T-helper 1 cell treated with Interleukin-12 subunit alpha and Interleukin-12 subunit beta and Interleukin-4 antibody, amounts not matched to agents 30 ng/mL and 1 ng/mL, for 36 hours (primary cell): ENCODE measurements around the gene SYAP1. TPM values are rescaled to one million over a fixed set of nuclear protein-coding genes. Genes with fewer than 3 reads are reported as not detected.

Source experiments
- intact Hi-C: fragments of 100-400 bp; cut with micrococcal nuclease; formaldehyde crosslinking; loops from one replicate; pipeline ENCODE4 v1.15.1; 2024
- total RNA-seq: library from RNA; stranded (reverse); gene quantifications from 2 replicates; pipeline ENCODE4 v1.2.3, GENCODE V29; 2022

Gene SYAP1, protein sequence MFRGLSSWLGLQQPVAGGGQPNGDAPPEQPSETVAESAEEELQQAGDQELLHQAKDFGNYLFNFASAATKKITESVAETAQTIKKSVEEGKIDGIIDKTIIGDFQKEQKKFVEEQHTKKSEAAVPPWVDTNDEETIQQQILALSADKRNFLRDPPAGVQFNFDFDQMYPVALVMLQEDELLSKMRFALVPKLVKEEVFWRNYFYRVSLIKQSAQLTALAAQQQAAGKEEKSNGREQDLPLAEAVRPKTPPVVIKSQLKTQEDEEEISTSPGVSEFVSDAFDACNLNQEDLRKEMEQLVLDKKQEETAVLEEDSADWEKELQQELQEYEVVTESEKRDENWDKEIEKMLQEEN
- total RNA-seq: 16.2 and 17.5 TPM in 2 replicates

DNA sequence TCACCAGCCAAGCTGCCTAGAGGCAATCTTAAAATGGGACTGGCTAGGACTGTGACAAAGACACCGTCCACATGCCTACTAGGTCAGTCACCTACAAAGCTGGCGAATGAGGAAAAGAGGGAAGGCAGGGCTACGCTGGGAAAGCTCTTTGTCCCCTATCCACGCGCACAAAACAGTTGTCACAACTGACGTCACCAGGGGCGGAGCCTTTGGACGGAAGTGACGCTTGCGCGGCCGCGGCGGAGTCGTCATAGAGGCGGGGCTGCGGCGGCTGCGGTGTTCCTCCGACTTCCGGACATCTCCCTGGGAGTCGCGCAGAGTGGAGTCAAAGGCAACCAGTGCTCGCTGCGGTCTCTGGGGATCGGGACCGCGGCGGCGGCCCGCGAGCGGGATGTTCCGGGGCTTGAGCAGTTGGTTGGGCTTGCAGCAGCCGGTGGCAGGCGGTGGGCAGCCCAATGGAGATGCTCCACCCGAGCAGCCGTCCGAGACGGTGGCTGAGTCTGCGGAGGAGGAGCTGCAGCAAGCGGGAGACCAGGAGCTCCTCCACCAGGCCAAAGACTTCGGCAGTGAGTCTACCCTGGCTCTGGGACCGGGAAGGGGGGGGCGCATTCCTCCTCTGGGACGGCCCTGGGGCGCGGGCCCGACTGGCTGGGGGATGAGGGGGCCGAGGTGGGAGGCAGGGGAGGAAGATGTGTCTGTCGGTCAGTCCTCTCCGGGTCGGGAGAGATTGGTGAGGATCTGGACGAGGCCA lies at the start of gene SYAP1:
TSS of gene SYAP1 (plus strand) at position 279 of the 751 bp plus-strand sequence. CDS start at position 392, 113 bp downstream.
- intact Hi-C loops: loop anchor here (1.0 to 5.0 kb wide), 10 partner anchors 67 to 1847 kb away; partner anchors contain the start of genes AP1S2, CA5B, FANCB and MOSPD2

DNA sequence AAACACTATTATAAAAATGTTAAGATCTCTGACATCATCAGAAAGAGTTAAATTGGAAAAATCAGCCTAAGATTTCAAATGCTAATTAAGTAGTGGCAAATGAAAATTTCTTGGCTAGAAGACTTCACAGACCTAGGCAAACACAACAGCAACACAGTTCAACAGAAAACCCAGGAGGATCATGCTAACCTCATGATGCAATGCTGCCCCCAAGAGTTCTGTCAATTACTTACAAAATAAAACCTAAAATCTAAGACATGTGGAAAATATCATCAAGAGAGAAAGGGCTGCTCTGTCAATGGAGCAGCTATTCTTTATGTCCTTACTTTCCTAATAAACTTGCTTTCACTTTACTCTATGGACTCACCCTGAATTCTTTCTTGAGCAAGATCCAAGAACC lies 48.4 kb upstream of the SYAP1 start:
- intact Hi-C loops: loop anchor here (1.0 to 10.0 kb wide), 6 partner anchors 226 to 984 kb away; partner anchors contain the start of gene GRPR

DNA sequence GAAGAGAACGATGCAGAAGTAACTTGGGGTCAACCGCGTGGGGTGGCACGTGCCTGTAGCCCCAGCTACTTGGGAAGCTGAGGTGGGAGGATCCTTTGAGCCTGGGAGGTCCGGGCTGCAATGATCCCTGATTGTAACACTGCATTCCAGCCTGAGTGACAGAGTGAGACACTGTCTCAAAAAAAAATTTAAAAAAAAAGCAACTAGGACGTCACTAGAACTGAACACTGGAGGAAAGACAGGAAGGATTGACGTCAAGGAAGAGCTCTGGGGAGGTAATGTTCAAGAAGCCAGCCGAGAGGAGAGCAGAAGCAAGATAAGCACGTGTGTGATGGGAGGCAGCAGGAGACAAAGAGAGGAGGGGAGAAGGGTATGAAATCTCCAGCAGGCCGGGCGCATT lies 40.7 kb upstream of the SYAP1 start:
- intact Hi-C loops: loop anchor here (10.0 kb wide), 1 partner anchor 404 kb away; no protein-coding TSS in a partner anchor

DNA sequence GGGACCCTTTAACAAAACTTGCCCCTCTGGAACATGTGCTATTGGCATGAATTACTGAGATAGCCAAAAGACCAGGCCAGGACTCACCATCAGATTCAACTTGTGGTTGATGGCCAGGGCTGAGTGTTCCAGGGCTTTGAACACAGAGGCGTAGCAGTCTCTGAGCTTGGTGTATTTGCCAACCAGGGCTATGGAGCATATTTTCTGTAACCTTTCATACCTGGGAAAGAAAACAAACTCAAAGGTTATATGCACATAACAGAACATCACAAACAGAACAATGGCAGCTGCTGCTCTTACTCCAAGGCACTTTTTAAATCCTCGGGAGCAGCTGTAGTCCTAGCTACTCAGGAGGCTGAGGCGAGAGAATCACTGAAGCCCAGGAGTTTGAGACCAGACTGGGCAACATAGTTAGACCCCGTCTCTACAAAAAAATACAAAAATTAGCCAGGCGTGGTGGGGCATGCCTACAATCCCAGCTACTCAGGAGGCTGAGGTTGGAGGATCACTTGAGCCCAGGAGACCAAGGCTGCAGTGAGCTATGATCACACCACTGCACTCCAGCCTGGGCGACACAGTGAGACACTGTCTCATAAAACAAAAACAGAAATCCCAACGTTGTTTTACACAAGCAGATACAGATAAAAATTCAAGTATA lies 36.3 kb upstream of the SYAP1 start:
- intact Hi-C loops: no loop called here

DNA sequence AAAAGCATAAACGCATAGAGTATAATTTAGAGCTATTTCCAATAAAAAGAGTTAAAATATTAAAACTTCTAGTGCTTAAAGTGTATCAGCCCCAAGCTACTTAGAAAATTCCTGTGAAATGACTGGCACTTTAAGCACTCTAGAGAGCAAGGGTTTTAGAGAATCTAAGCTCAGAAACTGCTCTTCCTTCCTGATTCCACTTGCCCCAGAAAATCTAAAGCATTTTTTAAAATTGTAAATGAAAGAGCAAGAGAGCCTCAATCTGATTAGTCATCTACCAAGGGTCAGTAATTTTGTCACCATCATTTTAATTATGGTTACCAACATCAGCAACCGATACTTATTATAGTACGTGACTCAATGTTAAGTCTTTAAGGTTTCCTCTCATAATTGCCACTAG lies 31.9 kb upstream of the SYAP1 start:
- intact Hi-C loops: no loop called here

DNA sequence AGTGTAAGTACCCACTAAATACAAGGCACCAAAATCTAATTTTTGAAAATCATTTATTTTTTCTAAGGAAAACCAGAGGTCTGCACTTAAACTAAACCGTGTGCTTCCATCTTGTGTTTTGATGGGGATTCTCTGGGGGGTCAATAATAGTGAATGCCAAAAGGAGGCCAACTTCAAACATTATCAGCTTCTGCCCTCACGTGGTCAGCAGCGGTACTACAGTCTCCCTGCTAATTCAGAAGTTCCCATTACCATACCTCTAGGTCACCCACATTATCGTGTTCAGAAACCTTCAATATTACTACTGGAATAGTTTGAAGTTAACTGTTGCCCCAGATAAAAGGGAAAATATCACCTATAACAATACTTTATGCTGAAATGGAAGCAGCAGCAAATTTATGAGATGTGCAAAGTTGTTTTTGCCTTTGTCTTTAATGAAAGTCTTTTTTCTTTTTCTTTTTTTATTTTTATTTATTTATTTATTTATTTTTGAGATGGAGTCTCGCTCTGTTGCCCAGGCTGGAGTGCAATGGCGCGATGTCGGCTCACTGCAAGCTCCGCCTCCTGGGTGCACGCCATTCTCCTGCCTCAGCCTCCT lies 24.2 kb upstream of the SYAP1 start:
- intact Hi-C loops: loop anchor here (1.0 to 10.0 kb wide), 9 partner anchors 17 to 1224 kb away; partner anchors contain the start of genes AP1S2, CTPS2, GRPR and PIR

DNA sequence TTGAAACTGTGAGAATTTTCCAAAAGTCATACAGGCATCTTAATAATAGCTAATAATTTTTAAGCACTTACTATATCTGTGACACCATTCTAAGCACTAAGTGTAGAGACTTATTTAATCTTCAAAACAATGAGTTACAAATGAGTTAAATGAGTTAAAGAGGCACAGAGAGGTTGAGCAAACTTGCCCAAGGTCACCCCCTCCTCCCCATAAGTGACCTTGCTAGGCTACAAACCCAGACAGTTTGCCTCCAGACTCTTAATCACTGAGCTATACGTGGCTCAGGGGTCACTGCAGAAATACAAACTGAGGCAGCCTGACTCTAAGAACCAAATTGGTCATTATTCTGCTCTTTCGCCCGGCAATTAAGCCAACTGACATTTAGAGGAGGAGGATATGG lies 22.5 kb upstream of the SYAP1 start:
- intact Hi-C loops: loop anchor here (10.0 kb wide), 1 partner anchor 1202 kb away; the partner anchor contains the start of gene PIR

DNA sequence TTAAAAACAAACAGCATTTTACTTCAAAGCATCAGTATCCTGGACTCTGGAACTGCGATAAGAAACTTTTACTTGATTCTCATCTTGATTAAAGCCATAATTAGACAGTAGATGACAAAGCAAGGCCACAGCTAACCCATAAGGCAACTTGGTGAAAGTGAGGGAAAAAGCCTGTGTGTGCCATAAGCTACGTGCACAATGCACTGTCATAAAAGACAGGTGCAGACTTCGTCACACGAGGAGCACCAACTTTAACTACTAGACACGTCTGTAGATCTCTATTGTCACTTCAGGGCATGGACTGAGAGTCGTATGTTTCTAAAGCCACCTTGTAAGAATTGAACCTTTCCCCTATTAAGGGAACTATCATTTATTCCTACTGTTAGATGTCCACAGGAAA lies 20.0 kb upstream of the SYAP1 start:
- intact Hi-C loops: loop anchor here (10.0 kb wide), 1 partner anchor 1205 kb away; the partner anchor contains the start of gene PIR

DNA sequence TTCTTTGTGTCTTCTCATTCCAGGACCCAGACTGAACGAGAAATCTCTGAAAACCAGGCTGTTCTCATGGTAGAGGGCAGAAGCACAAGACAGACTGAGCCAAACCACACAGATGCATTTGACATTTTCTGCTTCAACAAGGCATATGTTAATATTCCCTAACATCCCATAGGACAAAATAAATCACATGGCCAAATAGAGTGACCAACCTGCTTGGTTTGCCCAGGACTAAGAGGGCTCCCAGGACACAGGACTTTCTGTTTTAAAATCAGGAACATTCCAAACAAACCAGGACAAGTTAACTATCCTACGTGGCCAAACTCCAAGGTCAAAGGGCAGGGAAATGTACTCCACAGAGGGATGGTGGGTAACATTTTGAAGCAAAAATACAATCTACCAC lies 18.7 kb upstream of the SYAP1 start:
- intact Hi-C loops: no loop called here

DNA sequence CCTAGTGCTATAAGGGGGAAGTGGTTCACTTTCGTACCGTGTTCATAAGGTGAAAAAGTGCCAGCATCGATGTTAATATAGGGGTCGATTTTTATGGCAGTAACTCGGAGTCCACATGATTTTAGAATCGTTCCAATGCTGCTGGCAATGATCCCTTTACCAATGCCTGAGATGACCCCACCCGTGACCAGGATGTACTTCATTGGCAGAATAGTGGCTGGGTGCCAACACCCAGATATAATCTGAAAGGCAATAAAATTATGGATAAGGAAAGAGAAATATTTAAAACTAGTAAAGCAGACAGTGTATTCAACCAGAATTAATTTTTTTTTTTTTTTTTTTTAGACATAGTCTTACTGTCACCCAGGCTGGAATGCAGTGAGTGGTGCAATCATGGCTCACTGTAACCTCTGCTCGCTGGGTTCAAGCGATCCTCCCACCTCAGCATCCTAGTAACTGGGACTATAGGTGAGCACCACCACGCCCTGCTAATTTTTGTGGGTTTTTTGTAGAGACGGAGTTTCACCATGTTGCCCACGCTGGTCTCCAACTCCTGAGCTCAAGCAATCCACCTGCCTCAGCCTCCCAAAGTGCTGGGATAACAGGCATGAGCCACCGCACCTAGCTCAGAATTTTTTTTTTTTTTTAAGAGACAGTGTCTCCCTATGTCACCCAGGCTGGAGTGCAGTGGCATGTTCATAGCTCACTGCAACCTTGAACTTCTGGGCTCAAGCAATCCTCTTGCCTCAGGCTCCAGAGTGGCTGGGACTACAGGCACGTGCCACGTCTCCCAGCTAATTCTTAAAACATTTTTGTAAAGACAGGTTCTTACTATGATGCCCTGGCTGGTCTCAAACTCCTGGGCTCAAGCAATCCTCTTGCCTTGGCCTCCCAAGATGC lies 16.5 kb upstream of the SYAP1 start:
- intact Hi-C loops: no loop called here

DNA sequence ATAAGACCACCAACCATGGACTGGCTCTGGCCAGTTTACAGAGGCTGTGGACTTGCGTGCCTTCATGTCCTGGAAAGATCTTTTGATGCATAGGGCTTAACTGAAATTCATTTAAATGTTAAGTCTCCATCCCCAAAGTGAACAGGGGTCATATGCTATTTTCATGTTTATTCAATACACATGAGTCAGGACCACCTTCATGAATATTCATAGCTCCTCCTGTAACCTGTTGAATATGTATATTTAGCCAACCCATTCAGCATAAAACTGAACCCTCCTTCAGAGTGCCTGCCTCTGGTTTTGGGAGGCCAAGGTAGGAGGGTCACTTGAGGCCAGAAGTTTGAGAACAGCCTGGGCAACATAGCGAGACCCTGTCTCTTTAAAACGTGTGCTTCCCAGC lies 14.0 kb upstream of the SYAP1 start:
- intact Hi-C loops: no loop called here

DNA sequence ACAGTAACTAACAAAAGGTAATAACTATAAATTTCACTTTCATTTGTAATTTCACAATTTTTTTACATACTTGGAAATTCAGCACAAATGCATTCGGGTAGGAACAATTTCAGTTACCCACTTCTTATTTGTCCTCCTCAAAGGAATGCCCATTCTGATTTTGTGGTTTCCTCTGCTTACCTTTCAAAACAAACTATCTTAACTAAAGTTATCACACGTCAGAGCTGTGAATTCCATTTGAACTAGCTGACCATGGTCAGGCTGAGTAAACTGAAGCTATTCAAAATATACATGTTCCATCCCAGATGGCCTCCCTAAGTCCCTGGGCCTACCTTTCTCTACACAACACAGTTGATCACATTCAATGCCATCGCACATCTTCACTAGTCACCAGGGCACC lies 11.4 kb upstream of the SYAP1 start:
- intact Hi-C loops: no loop called here

DNA sequence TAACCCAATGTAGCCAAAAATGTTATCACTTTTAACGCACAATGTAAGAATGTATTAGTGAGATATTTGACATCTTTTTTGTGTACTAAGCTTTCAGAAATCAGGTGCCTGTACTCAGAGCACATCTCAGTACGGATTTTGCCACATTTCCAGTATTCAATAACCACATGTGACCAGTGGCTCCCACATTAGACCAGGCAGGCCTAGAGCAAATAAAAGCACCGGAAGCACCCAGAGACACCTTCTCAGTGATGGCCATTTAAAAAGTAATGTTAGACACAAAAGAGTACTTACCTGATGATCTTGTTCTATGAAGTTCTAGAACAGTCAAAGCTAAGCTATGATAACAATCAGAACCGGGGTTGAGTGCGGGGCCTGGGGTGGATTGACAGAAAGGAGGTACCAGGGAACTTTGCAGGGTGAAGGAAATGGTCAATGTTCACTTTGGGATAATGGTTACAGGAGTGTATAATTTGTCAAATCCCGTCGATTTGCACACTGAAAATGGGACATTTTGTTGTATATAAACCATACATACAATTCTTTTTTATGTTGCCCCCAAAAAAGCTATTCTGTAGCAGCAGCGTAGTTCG lies 8.1 kb upstream of the SYAP1 start:
- intact Hi-C loops: no loop called here

DNA sequence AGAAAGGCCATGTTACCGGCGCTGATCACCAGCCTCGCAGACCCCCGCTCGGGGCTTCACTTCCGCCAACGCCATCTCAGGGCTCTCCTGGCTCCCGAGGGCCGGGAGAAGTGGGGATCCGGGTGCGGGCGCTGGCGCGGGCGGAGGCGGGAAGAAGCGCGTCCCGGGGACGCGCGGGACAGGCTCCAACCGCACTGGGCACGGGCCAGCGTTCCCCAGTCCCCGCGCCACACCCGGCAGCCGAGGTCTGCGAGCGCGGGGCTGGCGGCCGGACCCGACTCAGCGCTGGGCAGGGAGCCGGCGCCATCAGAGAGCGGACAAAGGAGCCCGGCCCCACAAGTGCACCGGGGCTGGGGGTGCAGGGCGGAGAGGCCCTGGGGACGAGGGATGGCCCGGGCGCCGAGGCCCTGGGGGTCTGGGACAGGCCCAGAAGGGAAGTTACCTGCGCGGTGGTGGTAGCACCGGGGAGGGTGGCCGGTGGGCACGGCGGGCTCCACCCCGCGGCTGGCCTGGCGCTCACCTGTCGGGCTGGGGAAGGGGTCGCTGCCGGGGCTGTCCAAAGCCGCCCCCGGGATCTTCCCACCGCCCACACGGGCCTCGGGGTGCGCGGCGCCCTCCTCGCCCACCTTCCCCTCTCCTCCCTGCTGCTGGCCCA lies 7.4 kb upstream of the SYAP1 start:
- intact Hi-C loops: loop anchor here (1.0 kb wide), 1 partner anchor 17 kb away; no protein-coding TSS in a partner anchor

DNA sequence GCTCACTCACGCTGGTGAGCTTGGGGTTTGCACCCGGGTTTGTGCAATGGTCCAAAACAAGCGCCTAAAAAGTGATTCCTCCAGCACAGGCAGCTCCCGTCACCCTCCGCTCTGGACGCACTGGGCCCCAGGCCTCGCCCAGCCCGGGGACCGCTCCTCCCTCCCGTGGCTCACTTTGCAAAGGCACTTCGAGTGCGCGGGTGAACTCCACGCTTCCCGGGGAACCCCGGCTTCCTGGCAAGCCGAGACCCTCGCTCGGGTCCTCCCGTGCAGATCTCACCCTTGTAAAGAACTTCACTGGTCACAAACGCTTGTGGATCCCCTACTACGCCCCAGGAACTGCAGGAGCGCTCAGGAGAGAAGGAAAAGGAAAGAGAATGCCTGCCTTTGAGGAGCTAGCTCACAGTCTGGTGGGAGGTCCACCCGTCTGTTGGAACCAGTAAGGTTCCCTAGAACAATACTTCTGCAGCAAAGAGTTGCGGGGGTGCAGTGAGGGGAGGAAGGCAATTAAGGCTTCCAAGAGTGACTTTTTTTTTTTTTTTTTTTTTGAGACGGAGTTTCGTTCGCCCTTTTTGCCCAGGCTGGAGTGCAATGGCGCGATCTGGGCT lies 6.8 kb upstream of the SYAP1 start, which contains the start of gene CTPS2:
TSS of gene CTPS2 (minus strand) at position 122 of the 608 bp plus-strand sequence. CDS start 9,767 bp downstream, outside the sequence.
- intact Hi-C loops: loop anchor here (1.0 kb wide), 1 partner anchor 17 kb away; no protein-coding TSS in a partner anchor

DNA sequence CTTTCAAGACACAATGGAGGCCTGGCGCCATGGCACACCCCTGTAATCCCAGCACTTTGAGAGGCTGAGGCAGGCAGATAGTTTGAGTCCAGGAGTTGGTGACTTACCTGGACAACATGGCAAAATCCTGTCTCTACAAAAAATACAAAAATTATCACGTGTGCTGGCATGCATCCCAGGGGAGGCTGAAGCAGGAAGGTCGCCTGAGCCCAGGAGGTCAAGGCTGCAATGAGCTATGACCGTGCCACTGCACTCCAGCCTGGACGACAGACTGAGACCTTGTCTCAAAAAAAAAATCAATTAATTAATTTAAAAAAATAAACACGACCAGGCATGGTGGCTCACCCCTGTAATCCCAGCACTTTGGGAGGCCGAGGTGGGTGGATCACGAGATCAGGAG lies 4.9 kb upstream of the SYAP1 start:
- intact Hi-C loops: no loop called here

DNA sequence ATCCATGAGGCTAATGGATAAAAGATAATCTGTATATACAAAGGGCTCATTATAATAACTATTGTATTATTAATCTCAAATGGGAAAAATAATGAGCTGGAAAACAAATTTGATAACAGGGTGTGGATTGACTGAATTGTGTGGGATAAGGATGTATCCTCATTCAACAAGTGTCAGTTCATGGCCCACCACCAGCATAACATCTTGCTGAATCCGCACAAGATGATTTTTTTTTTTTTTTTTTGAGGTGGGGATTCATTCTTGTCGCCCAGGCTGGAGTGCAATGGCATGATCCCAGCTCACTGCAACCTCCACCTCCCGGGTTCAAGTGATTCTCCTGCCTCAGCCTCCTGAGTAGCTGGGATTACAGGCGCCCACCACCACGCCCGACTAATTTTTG lies 3.8 kb upstream of the SYAP1 start:
- intact Hi-C loops: loop anchor here (5.0 kb wide), 1 partner anchor 978 kb away; the partner anchor contains the start of gene CA5B

DNA sequence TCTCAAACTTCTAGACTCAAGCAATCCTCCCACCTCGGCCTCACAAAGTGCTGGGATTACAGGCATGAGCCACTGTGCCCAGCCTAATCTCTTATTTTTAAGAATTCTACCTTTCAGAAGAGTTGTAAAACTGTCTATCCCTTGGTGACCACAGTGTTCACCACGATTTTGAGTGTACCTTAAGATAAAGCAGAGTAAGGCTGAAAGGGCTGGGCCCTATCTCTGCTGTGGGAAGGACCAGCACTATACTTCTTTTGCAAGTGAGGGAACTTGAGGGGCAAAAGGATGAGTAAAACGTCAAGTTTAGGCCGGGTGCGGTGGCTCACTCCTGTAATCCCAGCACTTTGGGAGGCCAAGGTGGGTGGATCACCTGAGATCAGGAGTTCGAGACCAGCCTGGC lies 3.0 kb upstream of the SYAP1 start:
- intact Hi-C loops: loop anchor here (5.0 kb wide), 1 partner anchor 979 kb away; the partner anchor contains the start of gene CA5B
